Prostate gland (tissue), 2 donors: ENCODE data around the gene APOM. TPM values are rescaled to one million over a fixed set of nuclear protein-coding genes. Genes with fewer than 3 reads are reported as not detected.

Experiments
- DNase-seq: peaks from one replicate; pipeline ENCODE4 v3.0.0-alpha.2; 2019; ENCODE audit warnings: low spot score
- H3K27ac ChIP-seq, 2 donors: fragments of 200-600 bp; sonication (generic); 2 replicates each; pipeline ENCODE4 v1.5.1; 2017 to 2019
- H3K27me3 ChIP-seq: fragments of 200-600 bp; sonication (generic); replicated peaks from 2 replicates; pipeline ENCODE4 v1.5.1; 2019; ENCODE audit not compliant: insufficient read depth
- H3K36me3 ChIP-seq, 2 donors: fragments of 200-600 bp; sonication (generic); 1 replicate in 1 of 2; 2 replicates in 1 of 2; pipeline versions ENCODE4 v1.5.1 to v1.8.1; 2017 to 2019
- H3K4me1 ChIP-seq: fragments of 200-600 bp; sonication (generic); replicated peaks from 2 replicates; pipeline ENCODE4 v1.5.1; 2019
- H3K4me3 ChIP-seq, 2 donors: fragments of 200-600 bp; sonication (generic); 2 replicates each; pipeline ENCODE4 v1.5.1; 2017 to 2019
- H3K9me3 ChIP-seq: fragments of 200-600 bp; sonication (generic); 2 replicates; pipeline ENCODE4 v1.5.1; 2017
- CTCF ChIP-seq, 4 experiments: fragments of 200-600 bp in 2 of 4; fragments of 450-650 bp in 2 of 4; sonication (generic) in 2 of 4; IDR thresholded peaks; 1 replicate in 3 of 4; 2 replicates in 1 of 4; pipeline ENCODE4 v1.5.1; 2016 to 2019; ENCODE audit warnings: antibody characterized with exemption in 4 of 4, mild to moderate bottlenecking in 2 of 4, moderate library complexity in 2 of 4
- POLR2A ChIP-seq: fragments of 450-650 bp; IDR thresholded peaks from one replicate; pipeline ENCODE4 v1.6.1; 2016; ENCODE audit warnings: antibody characterized with exemption, mild to moderate bottlenecking
- POLR2AphosphoS5 ChIP-seq: sonication (generic); formaldehyde crosslinking; IDR thresholded peaks from one replicate; pipeline ENCODE4 v1.6.1; 2017; ENCODE audit warnings: antibody characterized with exemption
- WGBS: methylation state at CpG from one replicate; pipeline ENCODE4 v1.1.5; 2018; 5-methylcytosine and 5-hydroxymethylcytosine counted together
- intact Hi-C: fragments of 100-400 bp; cut with DNase I; formaldehyde crosslinking; loops from one replicate; pipeline ENCODE4 v1.14.2; 2022
- total RNA-seq, 2 donors: library from RNA; depleted of rRNA; stranded (reverse); fragments of >200 nt; gene quantifications; one replicate each; pipeline ENCODE4 v1.1.0, GENCODE V29; 2016

The APOM gene
- total RNA-seq, 2 donors from 2014 or later: 1.6 to 6.8 TPM

GRCh38 chr6:31630177-31630934 lies 25.3 kb upstream of the APOM start:
- Histone ChIP-seq H3K27ac (no peak overlapping the region), H3K27me3 (no peaks in the 10 kb centered on the region), H3K36me3 (peaks cover 53 to 57% of the 10 kb centered on the region in 2 donors), H3K4me1 (no peaks in the 10 kb centered on the region), H3K4me3 (no peak overlapping the region), H3K9me3 (no peaks in the 10 kb centered on the region)
- TF ChIP-seq POLR2A (no peak), CTCF (IDR thresholded peaks at IDR 0.05) (no peak), POLR2AphosphoS5 (no peak)
- WGBS: 90% methylated on average over 25 of the region's 25 CpGs
- intact Hi-C loops: no loop called here
- DNase-seq: no peak

DNA sequence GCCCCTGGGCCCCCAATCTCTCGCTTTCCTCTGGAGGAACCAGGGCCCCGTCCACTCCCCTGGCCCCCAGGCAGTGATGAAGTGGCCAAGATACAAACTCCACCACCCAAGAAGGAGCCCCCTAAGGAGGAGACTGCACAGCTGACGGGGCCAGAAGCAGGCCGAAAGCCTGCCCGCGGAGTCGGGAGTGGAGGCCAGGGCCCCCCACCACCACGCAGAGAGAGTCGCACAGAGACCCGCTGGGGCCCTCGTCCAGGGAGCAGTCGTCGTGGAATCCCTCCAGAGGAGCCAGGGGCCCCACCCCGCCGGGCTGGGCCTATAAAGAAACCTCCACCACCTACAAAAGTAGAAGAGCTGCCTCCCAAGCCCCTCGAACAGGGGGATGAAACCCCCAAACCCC lies 24.5 kb upstream of the APOM start:
- TF ChIP-seq CTCF (IDR thresholded peaks at IDR 0.05) (no peak), POLR2AphosphoS5 (no peak)
- no peaks in the 10 kb centered on the region for H3K27me3 ChIP-seq
- WGBS: 77% methylated on average over 16 of the region's 16 CpGs
- H3K4me3 ChIP-seq: no peak overlapping the region
- H3K36me3 ChIP-seq: peaks cover 48 to 57% of the 10 kb centered on the region in 2 donors
- H3K27ac ChIP-seq: no peak overlapping the region
- DNase-seq: no peak
- H3K9me3 ChIP-seq: no peaks in the 10 kb centered on the region
- intact Hi-C loops: no loop called here
- H3K4me1 ChIP-seq: no peaks in the 10 kb centered on the region

DNA sequence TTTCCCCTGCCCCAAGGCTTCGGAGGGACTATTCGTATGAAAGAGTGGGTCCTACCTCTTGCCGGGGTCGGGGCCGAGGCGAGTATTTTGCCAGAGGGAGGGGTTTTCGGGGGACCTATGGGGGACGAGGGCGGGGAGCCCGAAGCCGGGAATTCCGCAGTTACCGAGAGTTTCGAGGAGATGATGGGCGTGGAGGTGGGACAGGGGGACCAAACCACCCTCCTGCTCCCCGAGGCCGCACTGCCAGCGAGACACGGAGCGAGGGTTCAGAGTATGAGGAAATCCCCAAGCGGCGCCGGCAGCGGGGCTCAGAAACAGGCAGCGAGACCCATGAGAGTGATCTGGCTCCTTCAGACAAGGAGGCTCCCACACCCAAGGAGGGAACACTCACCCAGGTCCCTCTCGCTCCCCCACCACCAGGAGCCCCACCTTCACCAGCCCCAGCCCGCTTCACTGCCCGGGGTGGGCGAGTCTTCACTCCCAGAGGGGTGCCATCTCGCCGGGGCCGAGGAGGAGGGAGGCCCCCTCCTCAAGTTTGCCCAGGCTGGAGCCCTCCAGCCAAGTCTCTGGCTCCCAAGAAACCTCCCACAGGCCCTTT lies 23.9 kb upstream of the APOM start:
- TF ChIP-seq POLR2A (no peak), CTCF (IDR thresholded peaks at IDR 0.05) (no peak), POLR2AphosphoS5 (no peak)
- no peak for DNase-seq
- Histone ChIP-seq H3K36me3 (peaks cover 49 to 56% of the 10 kb centered on the region in 2 donors), H3K9me3 (no peaks in the 10 kb centered on the region), H3K27me3 (no peaks in the 10 kb centered on the region), H3K4me1 (no peaks in the 10 kb centered on the region), H3K27ac (peak overlapping the region in 1 of 2 donors; percentile 32), H3K4me3 (no peak overlapping the region)
- intact Hi-C loops: no loop called here
- 83% methylated on average over 29 of the region's 32 CpGs for WGBS

DNA sequence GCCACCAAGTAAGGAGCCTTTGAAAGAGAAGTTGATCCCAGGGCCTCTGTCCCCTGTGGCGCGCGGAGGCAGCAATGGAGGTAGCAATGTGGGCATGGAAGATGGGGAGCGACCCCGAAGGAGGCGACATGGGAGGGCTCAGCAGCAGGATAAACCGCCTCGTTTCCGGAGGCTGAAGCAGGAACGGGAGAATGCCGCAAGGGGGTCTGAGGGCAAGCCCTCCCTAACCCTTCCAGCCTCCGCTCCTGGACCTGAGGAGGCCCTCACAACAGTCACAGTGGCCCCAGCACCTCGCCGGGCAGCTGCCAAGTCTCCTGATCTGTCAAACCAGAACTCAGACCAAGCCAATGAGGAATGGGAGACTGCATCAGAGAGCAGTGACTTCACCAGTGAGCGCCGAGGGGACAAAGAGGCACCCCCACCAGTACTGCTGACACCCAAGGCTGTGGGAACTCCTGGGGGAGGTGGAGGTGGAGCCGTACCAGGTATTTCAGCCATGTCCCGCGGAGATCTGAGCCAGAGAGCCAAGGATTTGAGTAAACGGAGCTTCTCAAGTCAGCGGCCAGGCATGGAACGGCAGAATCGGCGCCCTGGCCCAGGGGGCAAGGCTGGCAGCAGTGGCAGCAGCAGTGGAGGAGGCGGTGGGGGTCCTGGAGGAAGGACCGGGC lies 23.3 kb upstream of the APOM start:
- intact Hi-C loops: no loop called here
- Histone ChIP-seq H3K4me3 (no peak overlapping the region), H3K36me3 (peaks cover 43 to 54% of the 10 kb centered on the region in 2 donors), H3K27me3 (no peaks in the 10 kb centered on the region), H3K4me1 (no peaks in the 10 kb centered on the region), H3K9me3 (no peaks in the 10 kb centered on the region), H3K27ac (peak overlapping the region in 1 of 2 donors; percentile 32)
- 81% methylated on average over 26 of the region's 26 CpGs for WGBS
- no peak for DNase-seq
- TF ChIP-seq CTCF (IDR thresholded peaks at IDR 0.05) (no peak), POLR2AphosphoS5 (no peak)
